ENCODE results near the gene JAZF1. TPM values are rescaled to one million over a fixed set of nuclear protein-coding genes. Genes with fewer than 3 reads are reported as not detected.

The JAZF1 gene
- total RNA-seq, 4 donors from 2014 or later, result 12.7 to 19.2 (median 14.7) TPM

DNA sequence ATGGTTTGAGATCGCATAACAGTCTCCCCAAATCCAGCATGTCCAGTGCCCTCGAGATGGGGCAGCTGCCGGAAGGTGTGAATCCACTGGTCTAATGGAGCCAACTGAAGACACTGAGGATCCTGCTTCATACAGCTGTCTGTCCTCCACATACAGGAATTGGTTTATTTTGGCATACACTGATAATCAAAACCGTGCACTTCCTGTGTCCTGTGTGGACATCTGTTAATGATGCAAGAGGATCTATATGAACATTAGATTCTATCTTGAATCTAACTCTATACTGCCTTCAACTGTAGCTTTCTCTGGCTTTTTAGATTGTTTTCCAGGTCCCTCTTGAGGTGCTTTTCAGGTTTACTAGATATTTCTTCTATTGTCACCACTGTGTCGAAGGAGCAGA is 3.0 kb upstream of the JAZF1 start:
- Histone ChIP-seq H3K27me3 (no peaks in the 10 kb centered on the region), H3K9me3 (no peaks in the 10 kb centered on the region), H3K4me3 (replicated peaks in 1 of 3) (no peak overlapping the region), H3K27ac (no peak overlapping the region), H3K36me3 (no peaks in the 10 kb centered on the region), H3K4me1 (peaks cover 9 to 31% of the 10 kb centered on the region in 2 donors)
- DNase-seq, result no peak
- no peak for TF ChIP-seq POLR2A (IDR thresholded peaks at IDR 0.05)
- TF ChIP-seq, protein P1, sequence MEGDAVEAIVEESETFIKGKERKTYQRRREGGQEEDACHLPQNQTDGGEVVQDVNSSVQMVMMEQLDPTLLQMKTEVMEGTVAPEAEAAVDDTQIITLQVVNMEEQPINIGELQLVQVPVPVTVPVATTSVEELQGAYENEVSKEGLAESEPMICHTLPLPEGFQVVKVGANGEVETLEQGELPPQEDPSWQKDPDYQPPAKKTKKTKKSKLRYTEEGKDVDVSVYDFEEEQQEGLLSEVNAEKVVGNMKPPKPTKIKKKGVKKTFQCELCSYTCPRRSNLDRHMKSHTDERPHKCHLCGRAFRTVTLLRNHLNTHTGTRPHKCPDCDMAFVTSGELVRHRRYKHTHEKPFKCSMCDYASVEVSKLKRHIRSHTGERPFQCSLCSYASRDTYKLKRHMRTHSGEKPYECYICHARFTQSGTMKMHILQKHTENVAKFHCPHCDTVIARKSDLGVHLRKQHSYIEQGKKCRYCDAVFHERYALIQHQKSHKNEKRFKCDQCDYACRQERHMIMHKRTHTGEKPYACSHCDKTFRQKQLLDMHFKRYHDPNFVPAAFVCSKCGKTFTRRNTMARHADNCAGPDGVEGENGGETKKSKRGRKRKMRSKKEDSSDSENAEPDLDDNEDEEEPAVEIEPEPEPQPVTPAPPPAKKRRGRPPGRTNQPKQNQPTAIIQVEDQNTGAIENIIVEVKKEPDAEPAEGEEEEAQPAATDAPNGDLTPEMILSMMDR (IDR thresholded peaks at IDR 0.05), result no peak
- WGBS, 2 donors, result 90 to 99% methylated on average over 5 of the region's 5 CpGs
- intact Hi-C loops (cut with DNase I), result no loop called here

DNA sequence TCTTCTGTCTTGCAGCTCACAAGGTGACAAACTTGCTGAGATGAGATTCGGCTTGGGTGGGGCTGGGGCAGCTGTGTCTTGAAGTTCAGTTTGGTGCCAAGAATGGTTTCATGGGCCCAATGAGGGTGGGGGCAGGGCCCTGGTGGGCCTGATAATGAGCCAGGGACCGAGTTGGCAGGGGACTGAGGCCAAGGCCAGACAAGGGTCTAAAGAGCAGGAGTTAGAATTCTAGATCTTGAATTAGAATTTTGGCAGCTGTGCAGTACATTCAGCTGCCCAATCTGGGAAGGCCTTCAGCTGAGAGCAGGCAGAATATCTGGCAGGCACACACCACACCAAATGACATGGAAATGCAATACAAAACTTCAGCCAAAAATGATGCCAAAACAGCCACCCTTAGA is 1.5 kb upstream of the JAZF1 start:
- Histone ChIP-seq H3K27ac (peak overlapping the region in 2 of 3 donors; percentile 30 to 95), H3K4me3 (replicated peaks in 1 of 3) (no peak overlapping the region), H3K36me3 (no peaks in the 10 kb centered on the region), H3K9me3 (no peaks in the 10 kb centered on the region), H3K27me3 (no peaks in the 10 kb centered on the region), H3K4me1 (peaks cover 14 to 39% of the 10 kb centered on the region in 2 donors)
- peak; percentile 15 to 20 for DNase-seq
- 32 to 48% methylated on average over 2 of the region's 2 CpGs for WGBS, 2 donors
- TF ChIP-seq, protein P1 (IDR thresholded peaks at IDR 0.05), result no peak
- TF ChIP-seq POLR2A (IDR thresholded peaks at IDR 0.05), result no peak
- intact Hi-C loops (cut with DNase I), result no loop called here

DNA sequence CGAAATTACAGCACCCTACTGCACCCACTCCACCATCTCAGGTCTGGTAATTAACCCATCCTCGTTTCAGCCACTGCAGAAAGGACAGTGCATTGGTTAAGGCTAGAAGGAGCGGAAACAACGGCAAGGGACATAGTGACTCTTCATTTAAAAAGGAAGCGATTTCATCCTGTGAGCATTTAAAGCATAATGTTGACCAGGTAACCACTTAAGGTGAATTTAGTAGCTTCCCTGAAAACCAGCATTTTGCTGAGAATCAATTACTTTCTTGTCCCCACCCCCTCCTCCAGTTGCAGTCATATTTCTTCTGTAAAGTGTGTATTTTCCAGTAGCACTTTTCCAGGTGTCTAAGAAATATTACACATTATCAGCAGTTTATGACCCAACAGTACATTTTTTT is 821 bp upstream of the JAZF1 start:
- Histone ChIP-seq H3K27me3 (no peaks in the 10 kb centered on the region), H3K4me1 (peaks cover 8 to 39% of the 10 kb centered on the region in 2 donors), H3K36me3 (no peaks in the 10 kb centered on the region), H3K4me3 (replicated peaks in 1 of 3) (peak overlapping the region in 1 of 3 donors; percentile 89), H3K9me3 (no peaks in the 10 kb centered on the region), H3K27ac (peak overlapping the region in 2 of 3 donors; percentile 86 to 95)
- intact Hi-C loops (cut with DNase I), result no loop called here
- no peak for DNase-seq
- TF ChIP-seq, protein P1 (IDR thresholded peaks at IDR 0.05), result no peak
- no peak for TF ChIP-seq POLR2A (IDR thresholded peaks at IDR 0.05)
- 93 to 95% methylated on average over 5 of the region's 5 CpGs for whole genome bisulfite sequencing, 2 donors

DNA sequence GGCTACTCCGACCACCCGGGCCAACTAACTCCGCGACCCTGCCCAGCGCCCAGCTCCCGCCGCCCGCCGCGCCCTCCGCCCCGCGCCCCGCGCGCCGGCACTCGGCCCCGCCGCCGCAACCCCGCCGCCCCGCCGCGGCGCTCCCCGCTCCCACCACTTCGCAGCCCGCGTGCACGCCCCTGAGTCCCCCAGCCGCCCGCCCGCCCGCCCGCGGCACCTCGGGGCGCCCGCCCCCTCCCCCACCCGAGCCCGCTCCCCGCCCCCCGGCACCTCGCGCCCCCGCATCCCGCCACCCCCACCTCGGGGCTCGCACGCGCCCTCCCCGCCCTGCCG is 598 bp downstream of the JAZF1 start:
- Histone ChIP-seq H3K4me1 (peaks cover 7 to 38% of the 10 kb centered on the region in 2 donors), H3K27me3 (no peaks in the 10 kb centered on the region), H3K36me3 (no peaks in the 10 kb centered on the region), H3K27ac (peak overlapping the region; percentile 66 to 95 (median 86)), H3K9me3 (no peaks in the 10 kb centered on the region), H3K4me3 (replicated peaks in 1 of 3) (peak overlapping the region in 1 of 3 donors; percentile 89)
- intact Hi-C loops (cut with DNase I), result no loop called here
- WGBS, 2 donors, result no CpG with 5 or more reads among the region's 55 CpGs
- TF ChIP-seq, protein P1 (IDR thresholded peaks at IDR 0.05), result no peak
- TF ChIP-seq POLR2A (IDR thresholded peaks at IDR 0.05), result no peak
- DNase-seq, result no peak

DNA sequence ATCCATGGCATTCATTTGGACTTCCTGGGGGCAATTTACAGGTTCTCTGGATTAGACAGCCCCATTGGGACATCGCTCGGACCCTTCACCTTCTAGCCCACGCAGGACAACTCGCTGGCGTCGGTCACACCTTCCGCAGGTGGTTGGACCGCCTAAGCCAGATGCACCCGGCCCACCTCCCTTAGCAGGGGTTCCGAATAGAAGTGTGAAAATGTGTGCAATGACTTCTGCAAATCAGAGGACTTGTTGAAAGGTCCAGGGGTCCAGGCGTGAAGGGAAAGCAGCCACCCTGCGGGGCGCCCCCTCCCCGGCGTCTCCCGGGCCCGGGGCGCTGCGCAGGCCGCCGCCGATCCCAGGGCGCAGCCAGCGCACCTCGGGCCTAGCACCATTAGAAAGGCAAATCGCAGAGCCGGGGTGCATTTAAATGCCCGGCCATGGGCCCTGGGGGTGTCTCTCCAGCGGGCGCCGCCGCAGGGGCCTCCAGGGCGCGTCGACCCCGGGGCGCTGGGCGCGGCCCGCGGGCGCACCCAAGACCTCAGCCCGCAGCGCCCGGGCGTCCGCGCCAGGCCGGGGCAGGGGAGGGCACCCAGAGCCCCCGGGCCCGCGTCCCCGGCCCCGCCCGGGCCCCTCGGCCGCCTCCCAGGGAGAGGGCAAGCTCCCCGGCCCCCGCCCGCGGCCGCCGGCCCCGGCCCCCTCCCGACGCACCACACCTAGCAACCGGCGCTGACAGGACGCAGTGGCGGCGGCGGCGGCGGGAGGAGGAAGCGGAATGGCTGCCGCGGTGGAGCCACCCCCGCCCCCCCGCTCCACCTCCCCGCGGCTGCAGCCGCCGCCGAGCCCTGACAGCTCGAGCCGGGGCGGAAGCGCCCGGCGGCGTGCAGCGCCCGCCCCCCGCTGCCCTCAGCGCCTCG is 1.2 kb downstream of the JAZF1 start:
- Histone ChIP-seq H3K36me3 (no peaks in the 10 kb centered on the region), H3K9me3 (no peaks in the 10 kb centered on the region), H3K4me1 (peaks cover 7 to 38% of the 10 kb centered on the region in 2 donors), H3K27ac (peak overlapping the region; percentile 34 to 75 (median 71)), H3K4me3 (replicated peaks in 1 of 3) (peak overlapping the region in 2 of 3 donors; percentile 37 to 89), H3K27me3 (no peaks in the 10 kb centered on the region)
- intact Hi-C loops (cut with DNase I), result no loop called here
- WGBS, 2 donors, result 2 to 5% methylated on average over 24 to 27 of the region's 96 CpGs
- DNase-seq, result peak; percentile 70 to 72
- peak in 1 of 2 donors; percentile 16 for TF ChIP-seq POLR2A (IDR thresholded peaks at IDR 0.05)
- TF ChIP-seq, protein P1 (IDR thresholded peaks at IDR 0.05), result no peak
